Mesendoderm (in vitro differentiated cells): ENCODE data around the gene KAZN.

Source experiments
- DNase-seq: peaks from one replicate; pipeline ENCODE4 v3.0.0; 2013
- H2AK5ac ChIP-seq: 2 replicates; pipeline ENCODE4 v1.6.1; 2013; ENCODE audit warnings: low read length, inconsistent platforms
- H2BK120ac ChIP-seq: 2 replicates; pipeline ENCODE4 v1.6.1; 2013; ENCODE audit warnings: low read depth, mild to moderate bottlenecking, low read length, moderate library complexity, mixed read lengths
- H2BK15ac ChIP-seq: replicated peaks from 2 replicates; pipeline ENCODE4 v1.6.1; 2013; ENCODE audit warnings: low read depth, mild to moderate bottlenecking, moderate library complexity
- H2BK5ac ChIP-seq: 2 replicates; pipeline ENCODE4 v1.6.1; 2013; ENCODE audit warnings: low read length, inconsistent platforms
- H3K18ac ChIP-seq: 2 replicates; pipeline ENCODE4 v1.6.1; 2013; ENCODE audit warnings: mild to moderate bottlenecking, low read length, mixed read lengths
- H3K23ac ChIP-seq: one replicate; pipeline ENCODE4 v1.6.1; 2013; ENCODE audit warnings: low read length
- H3K27ac ChIP-seq: 2 replicates; pipeline ENCODE4 v1.5.1; 2013; ENCODE audit warnings: low read depth, mild to moderate bottlenecking, inconsistent platforms, low read length, moderate library complexity
- H3K27me3 ChIP-seq: 2 replicates; pipeline ENCODE4 v1.6.1; 2013; ENCODE audit warnings: low read length, control low read depth, mild to moderate bottlenecking, inconsistent platforms; ENCODE audit not compliant: insufficient read depth, poor library complexity
- H3K36me3 ChIP-seq: 2 replicates; pipeline ENCODE4 v1.6.1; 2013; ENCODE audit warnings: low read length, inconsistent platforms; ENCODE audit not compliant: control insufficient read depth, insufficient read depth
- H3K4ac ChIP-seq: one replicate; pipeline ENCODE4 v1.6.1; 2013; ENCODE audit warnings: low read depth, mild to moderate bottlenecking, low read length, moderate library complexity
- H3K4me1 ChIP-seq: 2 replicates; pipeline ENCODE4 v1.6.1; 2013; ENCODE audit warnings: low read depth, low read length, inconsistent platforms; ENCODE audit not compliant: control insufficient read depth
- H3K4me2 ChIP-seq: 2 replicates; pipeline ENCODE4 v1.6.1; 2013; ENCODE audit warnings: low read length
- H3K4me3 ChIP-seq: 2 replicates; pipeline ENCODE4 v1.5.1; 2013; ENCODE audit warnings: mild to moderate bottlenecking, low read length
- H3K56ac ChIP-seq: one replicate; pipeline ENCODE4 v1.6.1; 2013; ENCODE audit warnings: low read length
- H3K79me1 ChIP-seq: 2 replicates; pipeline ENCODE4 v1.6.1; 2013; ENCODE audit warnings: low read length, inconsistent platforms
- H3K79me2 ChIP-seq: 2 replicates; pipeline ENCODE4 v1.6.1; 2013; ENCODE audit warnings: mild to moderate bottlenecking, low read length; ENCODE audit not compliant: control insufficient read depth, insufficient read depth
- H3K9ac ChIP-seq: 2 replicates; pipeline ENCODE4 v1.6.1; 2013; ENCODE audit warnings: low read length, inconsistent platforms
- H4K5ac ChIP-seq: one replicate; pipeline ENCODE4 v1.6.1; 2013; ENCODE audit warnings: low read length
- H4K8ac ChIP-seq: one replicate; pipeline ENCODE4 v1.6.1; 2013; ENCODE audit warnings: low read depth, mild to moderate bottlenecking, control low read depth, low read length, moderate library complexity
- WGBS: extraction: QIAGEN DNeasy Blood & Tissue Kit; methylation state at CpG from one replicate; pipeline ENCODE4 v1.1.7; 2013; ENCODE audit warnings: low lambda C conversion rate, missing lambda C conversion rate; ENCODE audit not compliant: insufficient coverage; ENCODE audit errors: extremely low coverage; 5-methylcytosine and 5-hydroxymethylcytosine counted together

KAZN gene

GRCh38 chr1:15148004-15148403 is 549.5 kb downstream of the KAZN start:
- no peak overlapping the region for H3K27ac ChIP-seq
- H3K9ac ChIP-seq: no peak overlapping the region
- no peak overlapping the region for H4K8ac ChIP-seq
- no peak for DNase-seq
- WGBS: no CpG with 5 or more reads among the region's 6 CpGs
- no peak overlapping the region for H3K4ac ChIP-seq
- no peaks in the 10 kb centered on the region for H3K27me3 ChIP-seq
- no peak overlapping the region for H3K18ac ChIP-seq
- no peak overlapping the region for H3K23ac ChIP-seq
- no peaks in the 10 kb centered on the region for H3K36me3 ChIP-seq
- no peak overlapping the region for H3K4me3 ChIP-seq
- no peak overlapping the region for H2AK5ac ChIP-seq
- no peak overlapping the region for H4K5ac ChIP-seq
- H3K4me2 ChIP-seq: no peak overlapping the region
- H3K79me2 ChIP-seq: no peaks in the 10 kb centered on the region
- H2BK15ac ChIP-seq: no peak overlapping the region
- H3K79me1 ChIP-seq: no peaks in the 10 kb centered on the region
- H3K4me1 ChIP-seq: no peaks in the 10 kb centered on the region
- H2BK120ac ChIP-seq: no peak overlapping the region
- no peak overlapping the region for H3K56ac ChIP-seq
- no peak overlapping the region for H2BK5ac ChIP-seq

GRCh38 chr1:15148475-15148874 is 550.0 kb downstream of the KAZN start:
- Histone ChIP-seq H2AK5ac (no peak overlapping the region), H3K27ac (no peak overlapping the region), H3K36me3 (no peaks in the 10 kb centered on the region), H3K79me2 (no peaks in the 10 kb centered on the region), H3K4me2 (no peak overlapping the region), H3K9ac (no peak overlapping the region), H3K56ac (no peak overlapping the region), H3K4me3 (no peak overlapping the region), H3K4me1 (no peaks in the 10 kb centered on the region), H4K5ac (no peak overlapping the region), H3K4ac (no peak overlapping the region), H3K27me3 (no peaks in the 10 kb centered on the region), H3K79me1 (no peaks in the 10 kb centered on the region), H3K18ac (no peak overlapping the region), H2BK15ac (no peak overlapping the region), H3K23ac (no peak overlapping the region), H2BK120ac (no peak overlapping the region), H2BK5ac (no peak overlapping the region), H4K8ac (no peak overlapping the region)
- no peak for DNase-seq
- whole genome bisulfite sequencing: no CpG with 5 or more reads among the region's 9 CpGs

GRCh38 chr1:15148941-15149340 is 550.5 kb downstream of the KAZN start:
- Histone ChIP-seq H3K23ac (no peak overlapping the region), H3K27me3 (no peaks in the 10 kb centered on the region), H3K4me2 (no peak overlapping the region), H2AK5ac (no peak overlapping the region), H3K18ac (no peak overlapping the region), H3K79me2 (no peaks in the 10 kb centered on the region), H2BK120ac (no peak overlapping the region), H3K4ac (no peak overlapping the region), H2BK15ac (no peak overlapping the region), H3K79me1 (no peaks in the 10 kb centered on the region), H3K56ac (no peak overlapping the region), H3K9ac (no peak overlapping the region), H3K36me3 (no peaks in the 10 kb centered on the region), H4K8ac (no peak overlapping the region), H3K4me1 (no peaks in the 10 kb centered on the region), H3K27ac (no peak overlapping the region), H3K4me3 (no peak overlapping the region), H4K5ac (no peak overlapping the region), H2BK5ac (no peak overlapping the region)
- no CpG with 5 or more reads among the region's 1 CpG for WGBS
- no peak for DNase-seq

- Histone ChIP-seq H2BK120ac (no peak overlapping the region), H3K27ac (no peak overlapping the region), H2BK15ac (no peak overlapping the region), H3K4me3 (no peak overlapping the region), H3K56ac (no peak overlapping the region), H3K4ac (no peak overlapping the region), H3K4me1 (no peaks in the 10 kb centered on the region), H3K36me3 (no peaks in the 10 kb centered on the region), H4K5ac (no peak overlapping the region), H4K8ac (no peak overlapping the region), H3K9ac (no peak overlapping the region), H3K27me3 (no peaks in the 10 kb centered on the region), H3K18ac (no peak overlapping the region), H3K4me2 (no peak overlapping the region), H3K79me1 (no peaks in the 10 kb centered on the region), H2AK5ac (no peak overlapping the region), H3K23ac (no peak overlapping the region), H3K79me2 (no peaks in the 10 kb centered on the region), H2BK5ac (no peak overlapping the region)
- no peak for DNase-seq
- no CpG with 5 or more reads among the region's 3 CpGs for WGBS
Observed at GRCh38 chr1:15150376-15150775, 551.9 kb downstream of the KAZN start.

GRCh38 chr1:15151377-15151806 is 552.9 kb downstream of the KAZN start:
- Histone ChIP-seq H2BK5ac (no peak overlapping the region), H3K79me2 (no peaks in the 10 kb centered on the region), H3K56ac (no peak overlapping the region), H3K18ac (no peak overlapping the region), H3K4me2 (no peak overlapping the region), H3K36me3 (no peaks in the 10 kb centered on the region), H3K79me1 (no peaks in the 10 kb centered on the region), H3K27me3 (no peaks in the 10 kb centered on the region), H2BK15ac (no peak overlapping the region), H3K27ac (no peak overlapping the region), H4K5ac (no peak overlapping the region), H3K4me1 (no peaks in the 10 kb centered on the region), H3K9ac (no peak overlapping the region), H4K8ac (no peak overlapping the region), H3K4me3 (no peak overlapping the region), H2AK5ac (no peak overlapping the region), H3K4ac (no peak overlapping the region), H2BK120ac (no peak overlapping the region), H3K23ac (no peak overlapping the region)
- DNase-seq: peak; percentile 77
- no CpG with 5 or more reads among the region's 5 CpGs for WGBS

- Histone ChIP-seq H3K4me2 (no peak overlapping the region), H3K18ac (no peak overlapping the region), H3K4me3 (no peak overlapping the region), H2AK5ac (no peak overlapping the region), H3K4ac (no peak overlapping the region), H4K5ac (no peak overlapping the region), H2BK15ac (no peak overlapping the region), H3K27ac (no peak overlapping the region), H2BK5ac (no peak overlapping the region), H3K23ac (no peak overlapping the region), H3K9ac (no peak overlapping the region), H4K8ac (no peak overlapping the region), H3K79me2 (no peaks in the 10 kb centered on the region), H3K36me3 (no peaks in the 10 kb centered on the region), H2BK120ac (no peak overlapping the region), H3K56ac (no peak overlapping the region), H3K79me1 (no peaks in the 10 kb centered on the region), H3K27me3 (no peaks in the 10 kb centered on the region), H3K4me1 (no peaks in the 10 kb centered on the region)
- WGBS: no CpG with 5 or more reads among the region's 3 CpGs
- no peak for DNase-seq
Observed at GRCh38 chr1:15151871-15152270, 553.4 kb downstream of the KAZN start.
